Common myeloid progenitor, CD34-positive (primary cell): ENCODE data around the gene INS.
A peak's percentile ranks its signal among the peaks of the same experiment; 100 is the strongest.

Experiments used
- CTCF ChIA-PET: fragments of 350-600 bp; sonication (Branson Sonifier 250); formaldehyde crosslinking; loops from one replicate; lab custom pipeline; 2021; ENCODE audit warnings: antibody characterized with exemption; lab: Charles Lee
- POLR2A ChIA-PET: fragments of 350-600 bp; sonication (Branson Sonifier 250); formaldehyde crosslinking; loops from one replicate; lab custom pipeline; 2021; ENCODE audit warnings: antibody characterized with exemption; lab: Charles Lee
- DNase-seq, 3 donors: peaks; one replicate each; pipeline versions ENCODE4 v3.0.0 to v3.0.0-alpha.2; 2013
- H3K27ac ChIP-seq, 2 experiments: 1 replicate in 1 of 2; 2 replicates in 1 of 2; pipeline ENCODE4 v1.7.0; 2013; ENCODE audit warnings: inconsistent platforms in 2 of 2, low read length in 2 of 2, mild to moderate bottlenecking in 2 of 2, low read depth in 1 of 2, moderate library complexity in 1 of 2; ENCODE audit not compliant: severe bottlenecking in 2 of 2, insufficient read depth in 1 of 2, poor library complexity in 1 of 2
- H3K27me3 ChIP-seq, 5 experiments: replicated peaks in 2 of 5; 1 replicate in 3 of 5; 2 replicates in 2 of 5; pipeline versions ENCODE4 v1.6.1 to v1.7.0; 2013; ENCODE audit warnings: low read length in 4 of 5, mild to moderate bottlenecking in 2 of 5, moderate library complexity in 2 of 5, inconsistent platforms in 1 of 5; ENCODE audit not compliant: insufficient read depth in 5 of 5, control insufficient read depth in 4 of 5
- H3K36me3 ChIP-seq, 4 experiments: 1 replicate in 2 of 4; 2 replicates in 2 of 4; pipeline versions ENCODE4 v1.6.1 to v1.7.0; 2013; ENCODE audit warnings: low read length in 3 of 4, control low read depth in 1 of 4, mild to moderate bottlenecking in 1 of 4; ENCODE audit not compliant: control insufficient read depth in 4 of 4, insufficient read depth in 4 of 4
- H3K4me1 ChIP-seq, 4 experiments: 1 replicate in 3 of 4; 2 replicates in 1 of 4; pipeline versions ENCODE4 v1.6.1 to v1.7.1; 2013; ENCODE audit warnings: low read length in 3 of 4, mild to moderate bottlenecking in 3 of 4, control low read depth in 1 of 4, inconsistent platforms in 1 of 4, moderate library complexity in 1 of 4; ENCODE audit not compliant: control insufficient read depth in 4 of 4, insufficient read depth in 4 of 4; ENCODE audit errors: control extremely low read depth in 1 of 4
- H3K4me3 ChIP-seq, 7 experiments: 1 replicate in 4 of 7; 2 replicates in 3 of 7; pipeline versions ENCODE4 v1.5.1 to v1.7.0; 2013; ENCODE audit warnings: mild to moderate bottlenecking in 7 of 7, low read length in 6 of 7, moderate library complexity in 6 of 7, inconsistent platforms in 2 of 7, low read depth in 2 of 7, control low read depth in 1 of 7; ENCODE audit not compliant: insufficient read depth in 4 of 7, control insufficient read depth in 1 of 7; ENCODE audit errors: extremely low read depth in 1 of 7
- H3K9me3 ChIP-seq, 5 experiments: 1 replicate in 4 of 5; 2 replicates in 1 of 5; pipeline versions ENCODE4 v1.6.1 to v1.7.1; 2013; ENCODE audit warnings: low read length in 4 of 5, mild to moderate bottlenecking in 2 of 5, inconsistent platforms in 1 of 5, low read depth in 1 of 5, moderate library complexity in 1 of 5; ENCODE audit not compliant: control insufficient read depth in 4 of 5, insufficient read depth in 2 of 5; ENCODE audit errors: control extremely low read depth in 1 of 5
- WGBS: methylation state at CpG from one replicate; pipeline ENCODE4 v1.1.5; 2013; ENCODE audit not compliant: insufficient coverage; 5-methylcytosine and 5-hydroxymethylcytosine counted together

The INS gene

DNA sequence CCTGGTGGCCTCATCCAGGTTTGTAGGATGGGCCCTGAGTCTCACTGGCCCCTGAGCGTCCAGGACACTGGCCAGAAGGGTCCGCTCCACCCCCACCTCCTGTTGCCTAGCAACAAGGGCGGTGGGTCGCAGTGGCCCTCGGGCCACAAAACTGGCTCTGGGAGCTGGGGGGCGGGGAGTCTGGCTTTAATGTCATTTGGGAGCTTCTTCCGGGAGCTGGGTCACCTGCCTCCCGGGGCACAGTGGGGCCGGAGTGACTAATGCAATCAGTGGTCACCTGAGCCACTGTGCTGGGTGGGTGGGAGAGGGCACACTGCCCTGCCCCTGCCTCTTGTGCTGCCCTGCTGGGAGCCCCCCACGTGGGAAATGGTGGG, 8.0 kb upstream of the INS start:
- peaks cover 0 to 7% (median 3%) of the 10 kb centered on the region in 4 experiments for H3K4me1 ChIP-seq
- H3K27ac ChIP-seq, result no peak overlapping the region
- ChIA-PET CTCF (interaction anchor here (1.6 kb wide), 1 partner anchor 18 kb away, joined by 4 read pairs; no protein-coding TSS in a partner anchor), POLR2A (no interaction called here)
- no peaks in the 10 kb centered on the region for H3K9me3 ChIP-seq
- peaks cover 0 to 35% (median 5%) of the 10 kb centered on the region in 5 experiments for H3K27me3 ChIP-seq
- no peak for DNase-seq
- H3K36me3 ChIP-seq, result no peaks in the 10 kb centered on the region
- no peak overlapping the region for H3K4me3 ChIP-seq
- WGBS, result 85% methylated on average over 7 of the region's 10 CpGs

DNA sequence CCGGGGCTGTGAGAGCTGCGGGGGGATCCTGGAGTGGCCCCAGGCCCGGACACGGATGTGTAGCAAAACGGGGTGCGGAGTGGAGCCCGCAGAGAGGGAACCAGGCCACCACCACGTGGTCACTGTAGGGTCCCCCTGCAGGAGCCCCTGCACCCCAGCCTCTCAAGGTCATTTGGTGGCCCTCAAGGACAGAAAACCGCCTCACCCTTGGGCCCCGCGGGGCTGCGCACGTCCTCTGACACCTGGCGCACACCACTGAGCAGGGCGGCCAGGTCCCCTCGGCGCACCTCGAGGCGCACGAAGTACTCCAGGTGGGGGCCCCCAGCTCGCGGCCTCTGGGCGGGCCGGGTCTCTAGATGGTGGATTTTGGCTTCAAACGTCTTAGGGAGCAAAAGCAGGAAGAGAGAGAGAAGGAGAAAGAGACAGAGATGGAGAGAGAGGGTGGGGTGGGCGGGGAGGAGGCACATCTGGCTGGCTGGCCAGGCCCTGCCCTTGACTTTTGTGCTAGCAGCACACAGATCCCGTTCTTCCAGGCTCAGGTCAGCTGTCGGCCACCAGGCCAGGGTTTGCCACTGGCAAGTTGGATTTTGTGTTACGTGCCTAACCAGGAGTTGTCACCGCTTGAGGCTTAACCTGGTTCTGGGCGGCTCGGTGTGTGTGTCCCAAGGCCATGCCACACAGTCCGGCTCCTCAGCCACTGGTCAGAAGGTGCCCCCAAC, 7.4 kb upstream of the INS start:
- Histone ChIP-seq H3K4me3 (no peak overlapping the region), H3K9me3 (no peaks in the 10 kb centered on the region), H3K36me3 (no peaks in the 10 kb centered on the region), H3K27me3 (peaks cover 0 to 35% (median 5%) of the 10 kb centered on the region in 5 experiments), H3K4me1 (peaks cover 0 to 7% (median 3%) of the 10 kb centered on the region in 4 experiments), H3K27ac (no peak overlapping the region)
- no peak for DNase-seq
- 93% methylated on average over 30 of the region's 33 CpGs for WGBS
- POLR2A ChIA-PET, result no interaction called here
- CTCF ChIA-PET, result interaction anchor here (1.1 to 6.1 kb wide), 3 partner anchors 19 to 252 kb away, joined by 3 to 45 read pairs (median 4); no protein-coding TSS in a partner anchor

DNA sequence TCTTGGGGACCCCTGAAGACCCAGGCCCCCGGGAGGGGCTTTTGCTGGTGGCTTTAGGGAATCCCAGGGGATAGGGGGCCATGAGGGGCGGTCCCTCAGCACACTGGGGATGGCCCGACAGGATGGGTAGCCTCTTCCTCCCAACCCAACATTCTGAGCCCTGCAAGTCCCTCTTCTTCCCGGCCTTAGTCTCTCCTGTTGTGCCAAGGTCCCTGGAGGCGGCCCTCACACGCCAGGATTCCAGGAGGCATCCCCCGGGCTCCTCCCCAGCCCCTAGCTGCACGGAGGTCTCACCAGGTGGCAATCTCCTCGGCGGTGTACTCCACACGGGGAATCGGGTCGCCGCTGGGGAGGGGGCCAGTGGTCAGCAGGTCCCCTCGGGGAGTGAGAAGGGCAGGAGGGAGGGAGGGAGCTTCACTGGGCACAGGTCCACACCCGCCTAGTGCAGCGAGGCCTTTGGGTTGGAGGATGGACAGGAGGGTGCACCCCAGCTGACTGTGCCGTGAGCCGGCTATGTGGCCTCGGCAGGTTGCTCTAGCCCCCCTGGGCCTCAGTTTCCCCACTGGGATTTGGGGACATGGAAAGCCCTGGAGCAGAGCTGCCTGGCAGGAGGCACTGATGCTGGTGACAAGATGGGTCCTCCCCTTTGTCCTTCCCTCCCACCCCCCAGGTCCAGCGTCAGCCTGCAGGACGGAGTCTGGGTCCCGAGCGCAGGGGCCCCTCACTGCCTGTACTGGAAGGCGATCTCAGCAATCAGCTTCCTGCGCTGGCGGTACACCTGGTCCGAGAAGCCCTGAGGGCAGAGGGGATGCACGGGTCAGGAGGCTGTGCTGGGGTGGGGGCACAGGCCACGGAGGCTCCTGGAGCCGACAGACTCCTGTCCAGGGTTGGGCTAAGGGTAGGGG, 6.4 kb upstream of the INS start:
- CTCF ChIA-PET, result interaction anchor here (1.1 to 6.1 kb wide), 5 partner anchors 20 to 260 kb away, joined by 3 to 45 read pairs (median 3); no protein-coding TSS in a partner anchor

DNA sequence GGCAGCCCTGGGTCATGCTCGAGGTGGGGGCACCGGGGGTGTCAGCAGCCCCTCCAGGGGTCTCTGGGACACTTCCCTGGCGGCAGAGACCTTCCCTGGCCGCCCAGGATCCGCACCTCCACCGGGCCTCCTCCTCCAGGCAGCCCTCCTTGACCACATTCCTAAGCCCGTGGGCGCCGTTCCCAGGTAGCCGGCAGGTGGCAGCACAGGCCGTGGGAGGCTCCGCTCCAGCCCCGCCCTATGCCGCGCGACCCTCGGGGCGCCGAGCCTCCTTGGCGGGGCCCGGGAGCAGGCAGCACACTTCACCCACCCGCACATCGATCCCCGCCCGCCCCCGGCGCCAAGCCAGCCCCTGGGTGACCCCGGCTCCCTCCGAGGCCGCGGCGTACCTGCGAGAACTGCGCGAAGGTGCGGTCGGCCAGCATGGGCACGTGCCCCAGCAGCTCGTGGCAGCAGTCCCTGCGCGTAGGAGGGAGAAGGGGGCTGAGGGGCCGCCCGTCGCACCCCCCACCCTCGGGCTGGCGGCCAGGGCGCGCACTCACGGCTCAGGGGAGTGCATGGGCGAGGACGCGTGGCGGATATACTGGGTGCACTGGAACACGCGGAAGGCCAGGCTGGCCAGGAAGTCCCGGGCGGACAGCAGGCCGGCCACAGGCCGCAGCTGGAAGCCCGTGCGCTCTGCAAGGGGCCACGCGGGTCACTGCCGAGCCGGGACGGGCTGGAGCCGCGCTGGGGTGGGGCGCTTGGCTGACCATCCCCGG, 5.3 kb upstream of the INS start:
- Histone ChIP-seq H3K36me3 (no peaks in the 10 kb centered on the region), H3K27me3 (peaks cover 0 to 35% (median 5%) of the 10 kb centered on the region in 5 experiments), H3K9me3 (no peaks in the 10 kb centered on the region), H3K27ac (no peak overlapping the region), H3K4me1 (peaks cover 0 to 7% (median 3%) of the 10 kb centered on the region in 4 experiments), H3K4me3 (peak overlapping the region in 1 of 7 experiments; percentile 26)
- DNase-seq, result peak; percentile 28 to 51 (median 42)
- ChIA-PET POLR2A (interaction anchor here (0.9 kb wide), 1 partner anchor 254 kb away, joined by 3 read pairs; no protein-coding TSS in a partner anchor), CTCF (interaction anchor here (1.4 to 6.1 kb wide), 3 partner anchors 129 to 261 kb away, joined by 3 to 45 read pairs (median 3); no protein-coding TSS in a partner anchor)
- WGBS, result 12% methylated on average over 58 of the region's 70 CpGs

More for the DNA sequence above, 6.4 kb upstream of the INS start:
- peaks cover 0 to 7% (median 3%) of the 10 kb centered on the region in 4 experiments for H3K4me1 ChIP-seq
- H3K9me3 ChIP-seq, result no peaks in the 10 kb centered on the region
- no peak overlapping the region for H3K27ac ChIP-seq
- H3K27me3 ChIP-seq, result peaks cover 0 to 35% (median 5%) of the 10 kb centered on the region in 5 experiments
- POLR2A ChIA-PET, result no interaction called here
- DNase-seq, result no peak
- no peak overlapping the region for H3K4me3 ChIP-seq
- H3K36me3 ChIP-seq, result no peaks in the 10 kb centered on the region
- WGBS, result 77% methylated on average over 22 of the region's 31 CpGs

DNA sequence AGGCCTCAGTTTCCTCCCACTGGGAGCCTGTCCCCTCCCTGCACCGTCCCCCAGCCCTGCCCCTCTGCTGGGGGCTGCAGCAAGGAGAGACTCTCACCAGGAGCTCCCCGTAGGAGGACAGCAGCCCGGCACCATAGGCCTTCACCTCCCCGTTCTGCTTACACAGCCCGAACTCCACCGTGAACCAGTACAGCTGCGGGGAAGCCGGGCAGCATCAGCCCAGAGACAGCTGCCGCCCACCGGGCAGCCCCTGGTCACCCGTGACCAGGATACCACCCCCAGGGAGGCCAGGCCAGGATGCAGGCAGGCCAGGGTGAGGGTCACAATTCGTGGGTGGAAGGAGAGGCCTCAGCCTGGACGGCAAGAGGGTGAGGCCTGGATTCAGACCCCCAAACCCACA, 4.6 kb upstream of the INS start:
- no peaks in the 10 kb centered on the region for H3K36me3 ChIP-seq
- H3K27ac ChIP-seq, result no peak overlapping the region
- ChIA-PET CTCF (interaction anchor here (0.6 to 6.1 kb wide), 5 partner anchors 28 to 414 kb away, joined by 3 to 45 read pairs (median 3); no protein-coding TSS in a partner anchor), POLR2A (no interaction called here)
- H3K4me3 ChIP-seq, result no peak overlapping the region
- no peak for DNase-seq
- WGBS, result 98% methylated on average over 12 of the region's 13 CpGs
- H3K4me1 ChIP-seq, result peaks cover 0 to 7% (median 3%) of the 10 kb centered on the region in 4 experiments
- peaks cover 0 to 35% (median 5%) of the 10 kb centered on the region in 5 experiments for H3K27me3 ChIP-seq
- H3K9me3 ChIP-seq, result no peaks in the 10 kb centered on the region

DNA sequence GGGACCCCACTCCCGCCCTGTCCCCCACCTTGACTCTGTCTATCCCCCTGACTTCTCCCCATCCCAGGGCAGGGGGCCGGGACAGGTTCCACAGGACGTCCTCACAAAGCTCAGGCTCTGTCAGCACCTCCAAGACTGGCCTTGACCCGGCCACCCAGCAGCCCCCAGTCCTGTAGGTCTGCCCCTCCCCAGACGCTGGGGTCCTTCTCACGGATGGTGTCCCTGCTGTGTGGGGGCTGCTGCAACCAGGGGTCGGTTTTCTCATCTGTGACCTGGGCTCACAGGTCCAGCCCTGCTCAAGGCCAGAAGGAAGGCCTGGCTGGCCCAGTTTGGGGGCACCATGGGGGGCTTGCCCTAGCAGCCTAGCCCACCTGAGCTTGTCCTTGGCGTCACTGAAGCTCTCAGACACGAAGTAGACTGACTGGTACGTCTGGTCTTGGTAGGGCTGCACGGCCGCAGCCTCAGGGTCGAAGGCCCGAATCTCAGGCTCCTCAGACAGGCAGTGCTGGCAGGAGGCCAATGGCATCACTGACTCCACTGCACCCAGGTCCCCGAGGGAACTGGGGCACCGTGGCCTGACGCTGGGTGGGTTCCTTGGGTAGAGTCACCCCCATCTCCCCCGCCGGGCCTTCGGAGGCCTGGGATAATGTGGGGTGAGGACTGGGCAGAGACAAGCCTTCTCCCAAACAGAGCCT, 4.0 kb upstream of the INS start:
- ChIA-PET POLR2A (no interaction called here), CTCF (interaction anchor here (0.6 to 6.1 kb wide), 8 partner anchors 9 to 413 kb away, joined by 3 to 45 read pairs (median 3); no protein-coding TSS in a partner anchor)
- H3K36me3 ChIP-seq, result no peaks in the 10 kb centered on the region
- H3K27ac ChIP-seq, result no peak overlapping the region
- peaks cover 0 to 7% (median 3%) of the 10 kb centered on the region in 4 experiments for H3K4me1 ChIP-seq
- peaks cover 0 to 35% (median 5%) of the 10 kb centered on the region in 5 experiments for H3K27me3 ChIP-seq
- 95% methylated on average over 17 of the region's 20 CpGs for WGBS
- H3K4me3 ChIP-seq, result no peak overlapping the region
- no peak for DNase-seq
- H3K9me3 ChIP-seq, result no peaks in the 10 kb centered on the region
